Type B pancreatic cell (in vitro differentiated cells): ENCODE data around the gene ALAS1. TPM values are rescaled to one million over a fixed set of nuclear protein-coding genes. Genes with fewer than 3 reads are reported as not detected.
A peak's percentile ranks its signal among the peaks of the same experiment; 100 is the strongest.

ENCODE experiments used
- DNase-seq: peaks from one replicate; pipeline ENCODE4 v3.0.0; 2021; ENCODE audit warnings: mixed read lengths; ENCODE audit not compliant: unreplicated experiment; ENCODE audit errors: extremely low spot score
- H3K27ac Mint-ChIP-seq: 2 replicates; pipeline ENCODE4 v1.8.0; 2021; ENCODE audit warnings: mild to moderate bottlenecking, mixed read lengths
- H3K27me3 Mint-ChIP-seq: 2 replicates; pipeline ENCODE4 v1.8.0; 2021; ENCODE audit warnings: mixed read lengths
- H3K36me3 Mint-ChIP-seq: 2 replicates; pipeline ENCODE4 v1.8.0; 2021; ENCODE audit warnings: mixed read lengths
- H3K4me1 Mint-ChIP-seq: one replicate; pipeline ENCODE4 v1.8.0; 2021; ENCODE audit warnings: mixed read lengths; ENCODE audit not compliant: unreplicated experiment
- H3K4me3 Mint-ChIP-seq: 2 replicates; pipeline ENCODE4 v1.8.0; 2021; ENCODE audit warnings: mild to moderate bottlenecking, mixed read lengths
- H3K9me3 Mint-ChIP-seq: 2 replicates; pipeline ENCODE4 v1.8.0; 2021; ENCODE audit warnings: mixed read lengths
- total RNA-seq: library from RNA; stranded (reverse); gene quantifications from 2 replicates; pipeline ENCODE4 v1.2.1, GENCODE V29; 2021; ENCODE audit warnings: low replicate concordance
- TF ChIP-seq, protein P1 (sequence below): fragments of 200-600 bp; sonication (generic); conservative IDR thresholded peaks from 2 replicates; pipeline ENCODE4 v1.5.0; 2021; ENCODE audit warnings: antibody characterized with exemption, mild to moderate bottlenecking

The ALAS1 gene
- total RNA-seq, 1 donor from 2014 or later, result 57.1 TPM

DNA sequence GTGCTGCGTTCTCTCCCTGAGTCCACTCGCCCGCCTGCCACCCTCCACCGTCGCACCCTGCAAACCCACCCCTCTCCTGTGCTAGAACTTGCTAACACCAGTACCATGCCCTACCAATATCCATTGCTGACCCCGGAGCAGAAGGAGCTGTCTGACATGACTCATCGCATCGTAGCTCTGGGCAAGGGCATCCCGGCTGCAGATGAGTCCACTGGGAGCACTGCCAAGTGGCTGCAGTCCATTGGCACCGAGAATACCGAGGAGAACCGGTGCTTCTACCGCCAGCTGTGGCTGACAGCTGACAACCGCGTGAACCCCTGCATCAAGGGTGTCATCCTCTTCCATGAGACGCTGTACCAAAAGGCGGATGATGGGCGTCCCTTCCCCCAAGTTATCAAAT, 4.9 kb upstream of the ALAS1 start:
- no peak for DNase-seq
- H3K9me3 Mint-ChIP-seq, result no peaks in the 10 kb centered on the region
- no peak overlapping the region for H3K4me3 Mint-ChIP-seq
- H3K27me3 Mint-ChIP-seq, result no peaks in the 10 kb centered on the region
- TF ChIP-seq, protein P1, sequence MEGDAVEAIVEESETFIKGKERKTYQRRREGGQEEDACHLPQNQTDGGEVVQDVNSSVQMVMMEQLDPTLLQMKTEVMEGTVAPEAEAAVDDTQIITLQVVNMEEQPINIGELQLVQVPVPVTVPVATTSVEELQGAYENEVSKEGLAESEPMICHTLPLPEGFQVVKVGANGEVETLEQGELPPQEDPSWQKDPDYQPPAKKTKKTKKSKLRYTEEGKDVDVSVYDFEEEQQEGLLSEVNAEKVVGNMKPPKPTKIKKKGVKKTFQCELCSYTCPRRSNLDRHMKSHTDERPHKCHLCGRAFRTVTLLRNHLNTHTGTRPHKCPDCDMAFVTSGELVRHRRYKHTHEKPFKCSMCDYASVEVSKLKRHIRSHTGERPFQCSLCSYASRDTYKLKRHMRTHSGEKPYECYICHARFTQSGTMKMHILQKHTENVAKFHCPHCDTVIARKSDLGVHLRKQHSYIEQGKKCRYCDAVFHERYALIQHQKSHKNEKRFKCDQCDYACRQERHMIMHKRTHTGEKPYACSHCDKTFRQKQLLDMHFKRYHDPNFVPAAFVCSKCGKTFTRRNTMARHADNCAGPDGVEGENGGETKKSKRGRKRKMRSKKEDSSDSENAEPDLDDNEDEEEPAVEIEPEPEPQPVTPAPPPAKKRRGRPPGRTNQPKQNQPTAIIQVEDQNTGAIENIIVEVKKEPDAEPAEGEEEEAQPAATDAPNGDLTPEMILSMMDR, result no peak
- no peak overlapping the region for H3K27ac Mint-ChIP-seq
- H3K4me1 Mint-ChIP-seq, result peaks cover 17% of the 10 kb centered on the region
- H3K36me3 Mint-ChIP-seq, result no peaks in the 10 kb centered on the region

DNA sequence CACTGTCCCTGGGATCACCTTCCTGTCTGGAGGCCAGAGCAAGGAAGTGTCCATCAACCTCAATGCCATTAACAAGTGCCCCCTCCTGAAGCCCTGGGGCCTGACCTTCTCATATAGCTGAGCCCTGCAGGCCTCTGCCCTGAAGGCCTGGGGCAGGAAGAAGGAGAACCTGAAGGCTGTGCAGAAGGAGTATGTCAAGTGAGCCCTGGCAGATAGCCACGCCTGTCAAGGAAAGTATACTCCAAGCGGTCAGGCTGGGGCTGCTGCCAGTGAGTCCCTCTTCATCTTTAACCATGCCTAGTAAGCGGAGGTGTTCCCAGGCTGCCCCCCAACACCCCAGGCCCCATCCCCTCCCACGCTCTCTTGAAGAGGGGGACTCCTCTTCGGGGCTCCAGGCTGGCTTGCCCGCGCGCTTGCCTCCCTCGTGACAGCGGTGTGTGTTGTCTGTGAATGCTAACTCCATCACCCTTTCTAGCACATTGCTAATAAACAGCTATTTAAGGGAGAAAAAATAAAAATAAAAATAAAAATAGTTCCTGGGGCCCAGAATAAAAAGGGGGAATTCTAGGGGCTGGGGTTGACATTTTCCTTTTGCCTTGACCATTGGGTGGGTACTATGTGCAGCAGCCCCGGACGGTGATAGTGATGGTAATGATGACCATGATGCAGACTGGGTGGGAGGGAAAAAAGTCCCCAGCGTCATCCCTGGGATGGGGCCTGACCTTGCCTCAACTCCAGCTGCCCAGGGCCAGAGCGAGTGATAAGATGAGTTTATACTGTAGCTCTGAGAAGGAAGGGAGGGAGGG, 3.3 kb upstream of the ALAS1 start:
- no peak overlapping the region for H3K27ac Mint-ChIP-seq
- no peak for DNase-seq
- H3K27me3 Mint-ChIP-seq, result no peaks in the 10 kb centered on the region
- no peak overlapping the region for H3K4me3 Mint-ChIP-seq
- peaks cover 25% of the 10 kb centered on the region for H3K4me1 Mint-ChIP-seq
- TF ChIP-seq, protein P1, result no peak
- no peaks in the 10 kb centered on the region for H3K9me3 Mint-ChIP-seq
- peaks cover 5% of the 10 kb centered on the region for H3K36me3 Mint-ChIP-seq

DNA sequence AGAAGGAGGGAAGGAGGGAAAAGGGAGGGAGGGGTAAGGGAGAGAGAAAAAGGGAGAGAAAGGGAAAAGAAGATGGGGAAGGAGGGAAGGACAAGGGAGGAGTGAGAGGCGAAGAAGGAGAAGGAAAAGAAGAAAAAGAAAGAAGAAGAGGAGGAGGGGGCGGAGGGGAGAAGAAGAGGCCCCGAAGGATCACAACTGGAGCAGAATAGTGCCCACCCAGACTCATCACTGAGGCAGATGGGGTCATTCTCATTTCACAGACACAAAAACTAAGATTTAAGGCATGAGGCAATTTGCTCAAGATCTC, 2.7 kb upstream of the ALAS1 start:
- DNase-seq, result no peak
- TF ChIP-seq, protein P1, result no peak
- Mint-ChIP-seq H3K9me3 (no peaks in the 10 kb centered on the region), H3K4me1 (peaks cover 25% of the 10 kb centered on the region), H3K27ac (no peak overlapping the region), H3K36me3 (peaks cover 5% of the 10 kb centered on the region), H3K4me3 (no peak overlapping the region), H3K27me3 (no peaks in the 10 kb centered on the region)

DNA sequence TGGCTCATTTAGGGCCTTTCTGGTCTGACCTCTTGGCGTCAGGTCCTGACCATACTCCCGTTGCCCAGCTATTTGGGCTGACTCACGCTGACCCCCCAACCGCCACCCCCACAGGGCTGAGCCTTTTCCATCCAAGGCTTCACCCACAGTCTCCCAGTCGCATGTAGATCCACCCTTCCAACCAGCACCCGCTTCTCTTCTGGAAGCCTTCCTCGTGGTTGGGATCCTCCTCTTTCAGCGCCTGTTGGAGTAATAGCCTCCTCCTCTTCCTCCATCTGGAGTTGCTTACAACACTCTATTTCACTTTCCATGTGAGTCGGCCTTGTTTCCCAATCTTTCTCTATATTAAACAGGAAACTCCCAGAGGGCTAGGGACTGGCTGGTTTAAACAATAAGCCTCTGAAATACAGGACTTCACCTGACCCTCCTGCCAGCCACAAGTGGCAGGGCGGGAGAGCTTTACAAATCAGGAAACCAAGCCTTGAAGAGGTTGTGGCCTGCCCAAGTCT, 2.1 kb upstream of the ALAS1 start:
- H3K36me3 Mint-ChIP-seq, result peaks cover 5% of the 10 kb centered on the region
- DNase-seq, result no peak
- H3K4me3 Mint-ChIP-seq, result no peak overlapping the region
- no peaks in the 10 kb centered on the region for H3K27me3 Mint-ChIP-seq
- H3K4me1 Mint-ChIP-seq, result peaks cover 25% of the 10 kb centered on the region
- TF ChIP-seq, protein P1, result no peak
- no peaks in the 10 kb centered on the region for H3K9me3 Mint-ChIP-seq
- no peak overlapping the region for H3K27ac Mint-ChIP-seq

DNA sequence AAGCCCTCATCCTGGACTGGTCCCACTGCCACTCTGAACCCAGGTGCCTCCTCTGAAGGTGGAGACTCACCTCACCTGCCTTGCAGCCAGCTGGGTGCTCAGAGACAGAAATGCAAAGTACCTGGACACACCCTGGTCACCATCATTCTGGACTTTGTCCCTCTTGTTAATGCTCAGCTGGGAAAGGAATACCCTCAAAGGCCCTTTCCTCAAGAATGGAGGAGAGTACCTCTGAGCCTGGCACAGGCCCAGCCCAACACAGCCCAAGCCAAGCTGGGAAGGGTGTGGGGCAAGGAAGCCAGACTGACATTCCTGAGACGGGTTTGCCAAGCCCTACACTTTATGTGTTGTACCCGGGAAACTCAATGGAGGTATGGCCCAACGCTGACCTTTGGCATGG, 983 bp upstream of the ALAS1 start:
- Mint-ChIP-seq H3K4me3 (no peak overlapping the region), H3K9me3 (no peaks in the 10 kb centered on the region), H3K4me1 (peaks cover 25% of the 10 kb centered on the region), H3K27me3 (no peaks in the 10 kb centered on the region), H3K27ac (peak overlapping the region; percentile 89), H3K36me3 (peaks cover 9% of the 10 kb centered on the region)
- DNase-seq, result no peak
- TF ChIP-seq, protein P1, result no peak
